NCI-H82 treated with DMSO at 0.1 percent for 48 hours (cell line): ENCODE data around the gene BRINP2.
A peak's percentile ranks its signal among the peaks of the same experiment; 100 is the strongest.

ENCODE experiments used
- DNase-seq: peaks from one replicate; lab custom pipeline; 2025; ENCODE audit not compliant: unreplicated experiment; lab: John Stamatoyannopoulos, UW

BRINP2 gene

GRCh38 chr1:177257128-177257527 lies 86.4 kb downstream of the BRINP2 start:
- no peak for DNase-seq

GRCh38 chr1:177257576-177257975 lies 86.8 kb downstream of the BRINP2 start:
- DNase-seq: no peak

- no peak for DNase-seq
These were observed 100.1 kb downstream of the BRINP2 start for GRCh38 chr1:177270863-177271262.

GRCh38 chr1:177273141-177273540 lies 102.4 kb downstream of the BRINP2 start:
- DNase-seq: no peak

- DNase-seq: no peak
These were observed 104.0 kb downstream of the BRINP2 start for GRCh38 chr1:177274687-177275211.

- peak; percentile 63 for DNase-seq
These were observed 105.0 kb downstream of the BRINP2 start for GRCh38 chr1:177275736-177276135.

GRCh38 chr1:177278626-177279390 lies 108.0 kb downstream of the BRINP2 start:
- no peak for DNase-seq

- no peak for DNase-seq
These were observed 111.1 kb downstream of the BRINP2 start for GRCh38 chr1:177281901-177282300.

- no peak for DNase-seq
These were observed 112.2 kb downstream of the BRINP2 start for GRCh38 chr1:177282976-177283375.

GRCh38 chr1:177283380-177283779 lies 112.6 kb downstream of the BRINP2 start:
- no peak for DNase-seq

- DNase-seq: no peak
These were observed 115.6 kb downstream of the BRINP2 start for GRCh38 chr1:177286396-177286795.

GRCh38 chr1:177287270-177287669 lies 116.5 kb downstream of the BRINP2 start:
- no peak for DNase-seq

- DNase-seq: no peak
These were observed 117.2 kb downstream of the BRINP2 start for GRCh38 chr1:177287994-177288393.

GRCh38 chr1:177289532-177289931 lies 118.8 kb downstream of the BRINP2 start:
- DNase-seq: no peak

- no peak for DNase-seq
These were observed 129.7 kb downstream of the BRINP2 start for GRCh38 chr1:177300431-177300830.

- no peak for DNase-seq
These were observed 130.8 kb downstream of the BRINP2 start for GRCh38 chr1:177301425-177302124.

GRCh38 chr1:177302357-177303044 lies 131.7 kb downstream of the BRINP2 start:
- DNase-seq: no peak

- peak; percentile 98 for DNase-seq
These were observed 134.6 kb downstream of the BRINP2 start for GRCh38 chr1:177305040-177306018.

GRCh38 chr1:177306019-177306415 lies 135.3 kb downstream of the BRINP2 start:
- no peak for DNase-seq

- no peak for DNase-seq
These were observed 136.2 kb downstream of the BRINP2 start for GRCh38 chr1:177306981-177307380.
